Osteoblast (primary cell): ENCODE data around the gene ST6GALNAC3. TPM values are rescaled to one million over a fixed set of nuclear protein-coding genes. Genes with fewer than 3 reads are reported as not detected.

Source experiments
- DNase-seq: peaks from one replicate; pipeline ENCODE4 v3.0.0; 2011; ENCODE audit warnings: low spot score, mixed read lengths; ENCODE audit not compliant: insufficient read length; ENCODE audit errors: missing footprints
- H2AFZ ChIP-seq: 2 replicates; pipeline ENCODE4 v1.6.0; 2011; ENCODE audit warnings: mild to moderate bottlenecking, low read length
- H3K27ac ChIP-seq: 2 replicates; pipeline ENCODE4 v1.5.1; 2011; ENCODE audit warnings: mild to moderate bottlenecking, low read depth, low read length, moderate library complexity
- H3K27me3 ChIP-seq: 2 replicates; pipeline ENCODE4 v1.6.0; 2012; ENCODE audit warnings: mild to moderate bottlenecking, control low read depth, inconsistent platforms, low read length, moderate library complexity; ENCODE audit not compliant: insufficient read depth
- H3K36me3 ChIP-seq: 2 replicates; pipeline ENCODE4 v1.5.1; 2011; ENCODE audit warnings: mild to moderate bottlenecking, low read length, control low read depth, moderate library complexity; ENCODE audit not compliant: insufficient read depth
- H3K4me1 ChIP-seq: 2 replicates; pipeline ENCODE4 v1.5.1; 2011; ENCODE audit warnings: mild to moderate bottlenecking, low read length, control low read depth, moderate library complexity; ENCODE audit not compliant: insufficient read depth
- H3K4me2 ChIP-seq: 2 replicates; pipeline ENCODE4 v1.6.0; 2011; ENCODE audit warnings: mild to moderate bottlenecking, low read length; ENCODE audit not compliant: insufficient read depth
- H3K4me3 ChIP-seq: fragments of 200-600 bp; sonication (generic); 3 replicates; pipeline ENCODE4 v1.5.1; 2012; ENCODE audit warnings: mild to moderate bottlenecking, low read length, inconsistent platforms; ENCODE audit not compliant: insufficient read depth
- H3K79me2 ChIP-seq: 2 replicates; pipeline ENCODE4 v1.6.0; 2012; ENCODE audit warnings: mild to moderate bottlenecking, low read length, control low read depth, inconsistent platforms; ENCODE audit not compliant: insufficient read depth
- H3K9me3 ChIP-seq: 2 replicates; pipeline ENCODE4 v1.5.1; 2011; ENCODE audit warnings: low read depth, low read length, control low read depth
- H4K20me1 ChIP-seq: 2 replicates; pipeline ENCODE4 v1.6.0; 2012; ENCODE audit warnings: mild to moderate bottlenecking, low read length, control low read depth; ENCODE audit not compliant: insufficient read depth
- CTCF ChIP-seq: IDR thresholded peaks from 2 replicates; pipeline ENCODE4 v1.5.1; 2011; ENCODE audit warnings: mild to moderate bottlenecking, low read depth, low read length, moderate library complexity; ENCODE audit errors: extremely low read depth
- total RNA-seq: library from RNA; depleted of rRNA; stranded (reverse); fragments of >200 nt; gene quantifications from 2 replicates; pipeline ENCODE4 v1.2.3, GENCODE V29; 2012

Gene ST6GALNAC3
- total RNA-seq, 1 donor, result not detected

- H3K79me2 ChIP-seq, result no peaks in the 10 kb centered on the region
These were observed 395.6 kb downstream of the ST6GALNAC3 start for GRCh38 chr1:76470166-76470565.

GRCh38 chr1:76471536-76471935 lies 397.0 kb downstream of the ST6GALNAC3 start:
- H3K79me2 ChIP-seq, result no peaks in the 10 kb centered on the region
- no peak overlapping the region for H3K27ac ChIP-seq
- H4K20me1 ChIP-seq, result no peaks in the 10 kb centered on the region
- no peaks in the 10 kb centered on the region for H3K9me3 ChIP-seq
- DNase-seq, result no peak
- H3K4me2 ChIP-seq, result no peak overlapping the region
- H3K36me3 ChIP-seq, result no peaks in the 10 kb centered on the region
- no peak for TF ChIP-seq CTCF
- no peaks in the 10 kb centered on the region for H3K27me3 ChIP-seq
- no peak overlapping the region for H2AFZ ChIP-seq
- no peak overlapping the region for H3K4me3 ChIP-seq
- H3K4me1 ChIP-seq, result no peaks in the 10 kb centered on the region

More at GRCh38 chr1:76470166-76470565, 395.6 kb downstream of the ST6GALNAC3 start:
- no peaks in the 10 kb centered on the region for H3K4me1 ChIP-seq
- no peaks in the 10 kb centered on the region for H3K27me3 ChIP-seq
- DNase-seq, result no peak
- no peaks in the 10 kb centered on the region for H3K36me3 ChIP-seq
- no peaks in the 10 kb centered on the region for H4K20me1 ChIP-seq
- H3K4me2 ChIP-seq, result no peak overlapping the region
- no peak overlapping the region for H3K27ac ChIP-seq
- H3K9me3 ChIP-seq, result no peaks in the 10 kb centered on the region
- no peak for TF ChIP-seq CTCF
- no peak overlapping the region for H3K4me3 ChIP-seq
- H2AFZ ChIP-seq, result no peak overlapping the region

- no peak overlapping the region for H2AFZ ChIP-seq
- no peak overlapping the region for H3K4me2 ChIP-seq
- no peak for DNase-seq
- TF ChIP-seq CTCF, result no peak
- no peaks in the 10 kb centered on the region for H4K20me1 ChIP-seq
- H3K4me1 ChIP-seq, result no peaks in the 10 kb centered on the region
- H3K9me3 ChIP-seq, result no peaks in the 10 kb centered on the region
- no peak overlapping the region for H3K27ac ChIP-seq
- no peaks in the 10 kb centered on the region for H3K36me3 ChIP-seq
- no peak overlapping the region for H3K4me3 ChIP-seq
- H3K79me2 ChIP-seq, result no peaks in the 10 kb centered on the region
- H3K27me3 ChIP-seq, result no peaks in the 10 kb centered on the region
These were observed 399.0 kb downstream of the ST6GALNAC3 start for GRCh38 chr1:76473591-76473990.

- no peaks in the 10 kb centered on the region for H3K36me3 ChIP-seq
These were observed 400.4 kb downstream of the ST6GALNAC3 start for GRCh38 chr1:76474922-76475321.

More at GRCh38 chr1:76474922-76475321, 400.4 kb downstream of the ST6GALNAC3 start:
- Histone ChIP-seq H2AFZ (no peak overlapping the region), H3K9me3 (no peaks in the 10 kb centered on the region), H3K4me1 (no peaks in the 10 kb centered on the region), H3K4me2 (no peak overlapping the region), H4K20me1 (no peaks in the 10 kb centered on the region), H3K79me2 (no peaks in the 10 kb centered on the region), H3K4me3 (no peak overlapping the region), H3K27ac (no peak overlapping the region), H3K27me3 (no peaks in the 10 kb centered on the region)
- no peak for TF ChIP-seq CTCF
- DNase-seq, result no peak
